K562 treated with DMSO at 1 percent for 48 hours (cell line): ENCODE data around the gene TSACC. TPM values are rescaled to one million over a fixed set of nuclear protein-coding genes. Genes with fewer than 3 reads are reported as not detected.

Experiments
- total RNA-seq: library from RNA; unstranded; fragments of 300-600 nt; gene quantifications from 2 replicates; pipeline ENCODE4 v1.2.3, GENCODE V29; 2022; ENCODE audit warnings: low replicate concordance; ENCODE audit errors: extremely low read depth

Gene TSACC
- total RNA-seq = not detected in 2 replicates

GRCh38 chr1:156338180-156338976, at the start of gene TSACC, which contains the start of gene CCT3:
Gene TSACC (plus strand): TSS chr1:156338526. CDS start chr1:156339758, 1,232 bp downstream.
Gene CCT3 (minus strand): TSS chr1:156338292. CDS start chr1:156338184, 108 bp downstream.

DNA sequence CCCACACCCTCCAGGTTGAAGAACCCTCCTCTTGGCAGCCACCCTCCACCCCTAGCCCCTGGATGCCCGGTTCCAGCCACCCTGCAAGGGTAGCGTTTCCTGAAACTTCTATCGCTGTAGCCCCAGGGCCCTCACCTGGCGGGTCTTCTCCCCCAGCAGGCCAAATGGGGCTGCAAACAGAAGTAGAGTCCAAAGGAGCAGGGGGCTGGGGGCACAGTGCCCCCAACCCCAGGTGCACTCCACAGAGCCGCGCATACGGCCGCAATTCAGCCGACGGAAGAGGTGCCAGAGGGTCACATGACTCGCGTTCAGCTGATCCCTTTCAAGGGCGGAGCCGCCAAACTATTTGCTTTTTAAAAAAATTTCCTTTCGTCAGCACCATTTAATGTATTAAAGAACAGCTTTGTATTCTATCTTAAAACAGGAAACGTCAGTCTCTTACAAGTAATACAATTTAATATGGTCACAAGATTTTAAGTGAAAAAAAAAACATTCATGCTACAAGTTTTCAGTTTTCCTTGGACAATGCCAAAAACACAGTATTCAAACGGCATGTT, 42.9 kb upstream of the TSACC start, which contains the start of gene GLMP:
Gene GLMP, minus strand, starts transcription at position 289 of the 557 bp plus-strand sequence. Its CDS starts 34 bp downstream, at position 255.

GRCh38 chr1:156298852-156299357, 39.4 kb upstream of the TSACC start, which contains the start of gene VHLL:
Gene VHLL (minus strand): TSS chr1:156299307. CDS start chr1:156299189, 118 bp downstream.

GRCh38 chr1:156368889-156369684, 30.8 kb downstream of the TSACC start, which contains the start of gene RHBG:
Gene RHBG (plus strand): TSS chr1:156369211. CDS start chr1:156369250, 39 bp downstream.

Other genes starting within 250 kb of the TSACC start
- gene LMNA, start 223.8 kb upstream of the TSACC start, total RNA-seq = not detected in 2 replicates
- not detected in 2 replicates for gene SEMA4A, start 184.9 kb upstream of the TSACC start, total RNA-seq
- gene SLC25A44, start 144.4 kb upstream of the TSACC start, total RNA-seq = not detected in 2 replicates
- gene PMF1, start 125.5 kb upstream of the TSACC start, total RNA-seq = not detected in 2 replicates
- gene BGLAP, start 96.3 kb upstream of the TSACC start, total RNA-seq = not detected in 2 replicates
- not detected in 2 replicates for gene PAQR6, start 90.5 kb upstream of the TSACC start, total RNA-seq
- not detected in 2 replicates for gene SMG5, start 55.7 kb upstream of the TSACC start, total RNA-seq
- not detected in 2 replicates for gene TMEM79, start 54.2 kb upstream of the TSACC start, total RNA-seq
- not detected in 2 replicates for gene GLMP, start 42.8 kb upstream of the TSACC start, total RNA-seq
- not detected in 2 replicates for gene VHLL, start 39.2 kb upstream of the TSACC start, total RNA-seq
- 1,364 TPM in 1 of 2 replicates, not detected in the other for gene CCT3, start 234 bp upstream of the TSACC start, total RNA-seq
- not detected in 2 replicates for gene RHBG, start 30.7 kb downstream of the TSACC start, total RNA-seq
- not detected in 2 replicates for gene MEF2D, start 162.2 kb downstream of the TSACC start, total RNA-seq
- not detected in 2 replicates for gene IQGAP3, start 234.0 kb downstream of the TSACC start, total RNA-seq
- not detected in 2 replicates for gene TTC24, start 241.2 kb downstream of the TSACC start, total RNA-seq